ENCODE measurements around the gene ZMIZ1. TPM values are rescaled to one million over a fixed set of nuclear protein-coding genes. Genes with fewer than 3 reads are reported as not detected.

The ZMIZ1 gene
- total RNA-seq, 1 experiment from 2014 or later, result 28.4 TPM

DNA sequence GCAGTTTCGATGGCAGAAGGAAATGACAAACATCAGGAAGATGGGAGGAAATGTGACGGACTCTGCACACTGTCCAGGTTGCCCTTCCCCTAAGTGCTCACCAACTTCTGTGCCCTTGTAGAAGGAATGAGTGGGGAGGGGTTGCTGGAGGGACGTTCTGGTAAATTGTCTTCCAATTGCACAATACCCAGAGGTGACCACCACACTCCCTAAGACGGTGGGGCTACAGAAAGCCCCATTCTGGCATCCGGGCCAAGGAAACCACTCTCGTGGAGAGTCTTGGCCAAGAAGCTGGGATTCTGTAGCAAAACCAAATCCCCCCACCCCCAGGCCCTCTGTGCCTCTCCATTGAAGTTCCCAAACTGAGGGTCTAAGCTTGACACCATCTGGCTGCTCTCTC lies 37.1 kb downstream of the ZMIZ1 start:
- ATAC-seq (no peak), DNase-seq (ENCODE audit: low read depth, low spot score) (no peak)
- peaks cover 22 to 23% of the 10 kb centered on the region in 2 experiments for H3K4me1 ChIP-seq (ENCODE audit: control insufficient read depth in 1 of 2, insufficient read depth in 2 of 2, low read length in 2 of 2)
- no peaks in the 10 kb centered on the region for H4K20me1 ChIP-seq (ENCODE audit: insufficient read depth)
- H3K27me3 ChIP-seq (ENCODE audit: insufficient read depth, low read length), result no peaks in the 10 kb centered on the region
- H3K27ac ChIP-seq (ENCODE audit: low read depth, low read length), result no peak overlapping the region
- ChIA-PET POLR2A (no interaction called here), CTCF (no interaction called here), RAD21 (ENCODE audit: low non-redundant PET in 1 of 2, low total read pairs in 2 of 2, uncharacterized antibody in 2 of 2, unreplicated experiment in 2 of 2) (no interaction called here)
- H3K4me2 ChIP-seq (ENCODE audit: low read length), result no peak overlapping the region
- H3K36me3 ChIP-seq (ENCODE audit: control insufficient read depth in 1 of 2, insufficient read depth in 2 of 2, low read length in 2 of 2), result 0 out of 4 replicates have a peak, but pooled peaks cover 0 to 3% of the 10 kb centered on the region in 2 experiments
- peaks cover 43% of the 10 kb centered on the region; the same call in 1 of the 2 replicates for H3K79me2 ChIP-seq (ENCODE audit: insufficient read depth, low read length)
- intact Hi-C loops (cut with micrococcal nuclease), result no loop called here
- no peak overlapping the region for H2AFZ ChIP-seq (ENCODE audit: low read depth, low read length, poor library complexity, severe bottlenecking)
- H3K9me2 ChIP-seq (ENCODE audit: insufficient read depth), result no peaks in the 10 kb centered on the region
- no peak overlapping the region for H3K4me3 ChIP-seq (replicated peaks in 1 of 2; ENCODE audit: low read depth in 1 of 2, low read length in 2 of 2)
- no peaks in the 10 kb centered on the region for H3K9me3 ChIP-seq (ENCODE audit: control insufficient read depth in 1 of 2, insufficient read depth in 1 of 2, low read depth in 1 of 2, low read length in 2 of 2)
- H3K9ac ChIP-seq (ENCODE audit: low read length), result no peak overlapping the region
- BruUV-seq (replicated peaks), result no TSS peak
- TF ChIP-seq, protein P1, sequence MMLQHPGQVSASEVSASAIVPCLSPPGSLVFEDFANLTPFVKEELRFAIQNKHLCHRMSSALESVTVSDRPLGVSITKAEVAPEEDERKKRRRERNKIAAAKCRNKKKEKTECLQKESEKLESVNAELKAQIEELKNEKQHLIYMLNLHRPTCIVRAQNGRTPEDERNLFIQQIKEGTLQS (IDR thresholded peaks at IDR 0.05), result no peak
- TF ChIP-seq CBX3 (IDR thresholded peaks at IDR 0.05; ENCODE audit: low read depth) (no peak), RAD21 (IDR thresholded peaks at IDR 0.05; ENCODE audit: low read depth) (no peak), MAX (IDR thresholded peaks at IDR 0.05) (no peak), CEBPB (IDR thresholded peaks at IDR 0.05; ENCODE audit: low read depth) (no peak), ZFX (IDR thresholded peaks at IDR 0.05) (no peak), EZH2phosphoT487 (IDR thresholded peaks at IDR 0.05; ENCODE audit: borderline replicate concordance) (no peak), EZH2 (IDR thresholded peaks at IDR 0.05) (no peak), SRF (IDR thresholded peaks at IDR 0.05; ENCODE audit: low read depth) (no peak), POLR2A (IDR thresholded peaks at IDR 0.05; ENCODE audit: borderline replicate concordance, extremely low read depth, insufficient read depth, insufficient read length) (no peak), SP1 (IDR thresholded peaks at IDR 0.05; ENCODE audit: low read depth) (no peak)
- TF ChIP-seq, protein P2, sequence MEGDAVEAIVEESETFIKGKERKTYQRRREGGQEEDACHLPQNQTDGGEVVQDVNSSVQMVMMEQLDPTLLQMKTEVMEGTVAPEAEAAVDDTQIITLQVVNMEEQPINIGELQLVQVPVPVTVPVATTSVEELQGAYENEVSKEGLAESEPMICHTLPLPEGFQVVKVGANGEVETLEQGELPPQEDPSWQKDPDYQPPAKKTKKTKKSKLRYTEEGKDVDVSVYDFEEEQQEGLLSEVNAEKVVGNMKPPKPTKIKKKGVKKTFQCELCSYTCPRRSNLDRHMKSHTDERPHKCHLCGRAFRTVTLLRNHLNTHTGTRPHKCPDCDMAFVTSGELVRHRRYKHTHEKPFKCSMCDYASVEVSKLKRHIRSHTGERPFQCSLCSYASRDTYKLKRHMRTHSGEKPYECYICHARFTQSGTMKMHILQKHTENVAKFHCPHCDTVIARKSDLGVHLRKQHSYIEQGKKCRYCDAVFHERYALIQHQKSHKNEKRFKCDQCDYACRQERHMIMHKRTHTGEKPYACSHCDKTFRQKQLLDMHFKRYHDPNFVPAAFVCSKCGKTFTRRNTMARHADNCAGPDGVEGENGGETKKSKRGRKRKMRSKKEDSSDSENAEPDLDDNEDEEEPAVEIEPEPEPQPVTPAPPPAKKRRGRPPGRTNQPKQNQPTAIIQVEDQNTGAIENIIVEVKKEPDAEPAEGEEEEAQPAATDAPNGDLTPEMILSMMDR (IDR thresholded peaks at IDR 0.05 in 2 of 3, conservative IDR thresholded peaks at IDR 0.05 in 1 of 3; ENCODE audit: borderline replicate concordance in 1 of 3, insufficient read depth in 1 of 3, low read depth in 2 of 3, low read length in 2 of 3), result no peak
